GM19025 (cell line): ENCODE measurements around the gene EVL.
"Not testable (repeated sequence)": the region's sequence is repeated elsewhere in the genome, so short reads cannot be mapped to it uniquely, and the experiment has no call there.

ENCODE experiments used
- ATAC-seq: cut with Tn5 transposase; IDR thresholded peaks from one replicate; pipeline ENCODE4 v1.9.1; 2021; ENCODE audit warnings: mild to moderate bottlenecking, low read depth, moderate library complexity; ENCODE audit not compliant: unreplicated experiment

EVL gene

DNA sequence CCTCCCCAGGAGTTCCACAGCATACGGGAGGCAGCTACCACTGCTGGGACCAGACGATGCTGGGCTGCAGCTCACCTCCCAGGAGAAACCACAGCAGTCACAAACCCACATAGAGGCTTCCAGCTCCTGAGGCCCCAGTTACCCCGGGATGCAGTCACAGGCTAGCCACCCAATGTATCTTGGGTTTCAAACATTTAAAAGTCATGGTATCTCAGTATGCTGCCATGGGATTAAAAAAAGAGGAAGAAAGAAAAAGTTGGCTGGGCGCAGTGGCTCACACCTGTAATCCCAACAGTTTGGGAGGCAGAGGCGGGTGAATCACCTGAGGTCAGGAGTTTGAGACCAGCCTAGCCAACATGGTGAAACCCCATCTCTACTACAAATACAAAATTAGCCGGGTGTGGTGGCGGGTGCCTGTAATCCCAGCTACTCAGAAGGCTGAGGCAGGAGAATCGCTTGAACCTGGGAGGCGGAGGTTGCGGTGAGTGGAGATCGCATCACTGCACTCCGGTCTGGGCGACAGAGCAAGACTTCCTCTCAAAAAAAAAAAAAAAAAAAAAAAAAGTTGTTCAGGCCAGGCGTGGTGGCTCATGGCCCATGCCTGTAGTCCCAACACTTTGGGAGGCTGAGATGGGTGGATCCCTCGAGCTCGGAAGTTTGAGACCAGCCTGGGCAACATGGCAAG lies 92.5 kb downstream of the EVL start:
- not testable (repeated sequence) for ATAC-seq

DNA sequence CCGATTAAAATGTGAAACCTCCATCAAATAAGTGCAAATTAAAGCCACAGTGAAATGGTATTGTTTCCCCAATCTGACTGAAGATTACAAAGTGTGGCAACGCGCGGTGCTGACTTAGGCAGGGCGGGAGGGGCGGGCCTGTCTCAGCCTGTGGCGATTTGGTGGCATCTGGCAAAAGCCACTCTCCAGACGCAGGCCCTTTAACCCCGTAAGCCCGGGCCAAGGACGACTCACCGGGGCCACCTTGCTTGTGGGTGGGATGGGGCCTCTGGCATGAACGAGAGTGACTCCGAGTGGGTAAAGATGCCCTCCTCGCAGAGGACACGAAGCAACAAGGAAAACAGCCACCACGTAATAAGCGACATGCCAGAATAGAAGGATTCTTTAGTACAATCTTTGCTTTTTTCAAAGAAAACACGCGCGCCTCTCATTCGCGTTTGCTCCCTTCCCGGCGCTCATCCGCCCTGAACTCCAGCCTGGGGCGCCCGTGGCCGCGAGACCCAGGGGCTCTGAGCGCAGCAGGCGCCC lies 93.4 kb downstream of the EVL start:
- no peak for ATAC-seq

DNA sequence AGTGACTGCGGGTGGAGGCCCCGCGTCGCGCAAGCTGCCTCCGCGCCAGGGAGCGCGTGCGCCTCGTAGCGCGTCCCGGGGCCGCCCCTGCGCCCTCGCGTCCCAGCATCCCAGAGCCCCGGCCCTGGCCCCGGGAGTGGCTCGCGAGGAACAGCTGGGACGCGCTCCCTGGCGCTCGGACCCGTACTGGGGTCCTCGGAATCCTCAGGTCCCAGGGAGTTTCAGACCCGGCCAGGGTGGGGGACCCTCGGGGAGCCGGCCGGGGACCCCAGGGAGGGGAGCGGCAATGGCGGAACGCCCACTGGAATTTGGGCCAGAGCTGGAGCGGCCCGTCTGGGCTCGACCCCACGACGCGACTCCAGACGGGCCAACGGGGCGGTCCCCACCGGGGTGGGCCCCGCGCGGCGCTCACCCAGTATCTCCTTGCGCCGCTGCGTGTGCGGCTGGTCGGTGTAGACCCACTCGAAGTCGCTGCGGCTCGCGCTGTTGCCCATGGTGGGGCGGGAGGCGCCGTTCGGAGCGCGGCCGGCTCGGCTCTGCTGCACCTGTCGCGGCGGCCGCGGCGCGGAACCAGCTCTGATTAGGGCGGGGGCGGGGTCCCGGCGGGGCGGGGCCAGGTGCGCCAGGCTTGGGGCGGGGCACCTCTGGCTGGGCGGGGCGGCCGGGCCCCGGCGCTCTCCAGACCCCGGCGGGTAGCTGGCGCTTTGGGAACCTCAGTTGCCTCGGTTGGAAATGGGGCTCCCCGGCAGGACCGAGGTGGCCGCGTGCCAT lies 94.1 kb downstream of the EVL start, which contains the start of gene DEGS2:
Gene DEGS2 (minus strand): TSS at position 552 of the 771 bp plus-strand sequence. CDS start 58 bp downstream, at position 494.
- peak; percentile 54 for ATAC-seq

DNA sequence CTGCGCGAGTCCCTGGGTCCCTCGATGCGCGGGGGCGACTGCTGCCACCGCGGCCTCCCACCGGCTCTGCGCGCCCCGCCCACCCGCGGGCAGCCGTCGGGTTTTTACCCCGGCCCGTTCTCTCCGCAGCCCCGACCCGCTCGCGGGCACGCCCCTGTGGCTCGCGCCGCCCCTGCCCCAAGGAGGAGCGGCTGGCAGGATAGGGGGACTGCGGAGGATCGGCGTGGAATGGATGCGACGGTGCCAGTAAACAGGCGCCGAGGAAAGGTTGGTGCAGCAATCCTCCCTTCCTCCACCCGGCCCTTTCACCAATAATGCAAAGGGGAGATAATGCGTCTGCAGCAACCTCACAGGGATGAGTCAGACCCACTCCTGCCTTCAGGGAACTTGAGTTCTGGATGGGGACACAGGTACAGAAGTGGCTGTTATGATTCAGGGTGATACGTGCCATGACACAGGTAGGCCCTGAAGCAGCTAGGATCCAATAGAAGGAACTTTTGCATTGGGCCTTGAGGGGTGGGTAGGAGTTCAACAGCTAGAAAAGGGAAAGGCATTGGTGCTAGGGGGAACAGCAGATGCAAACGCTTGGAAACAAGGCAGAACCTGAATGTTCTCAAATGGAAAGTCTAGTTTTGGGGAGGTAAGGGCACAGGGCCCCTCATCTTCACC lies 94.8 kb downstream of the EVL start:
- peak; percentile 15 for ATAC-seq

DNA sequence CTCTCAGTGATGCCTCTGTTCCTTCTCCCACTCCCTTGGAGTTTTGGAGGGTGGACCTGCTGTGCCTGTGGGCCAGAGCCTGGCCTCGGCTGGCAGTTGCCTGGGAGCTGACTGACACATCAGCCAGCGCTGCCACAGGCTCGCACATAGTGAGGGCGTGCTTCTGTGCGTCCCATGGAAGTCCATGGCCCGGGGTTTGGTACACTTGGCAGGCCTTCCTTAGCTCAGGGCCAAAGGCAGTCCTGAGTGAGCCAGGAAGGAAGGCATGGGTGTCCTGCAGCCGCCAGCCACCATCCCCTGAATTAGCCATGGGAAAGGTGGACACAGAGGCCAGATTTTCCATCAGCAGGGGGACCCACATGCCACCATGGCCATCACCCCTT lies 95.3 kb downstream of the EVL start:
- no peak for ATAC-seq

DNA sequence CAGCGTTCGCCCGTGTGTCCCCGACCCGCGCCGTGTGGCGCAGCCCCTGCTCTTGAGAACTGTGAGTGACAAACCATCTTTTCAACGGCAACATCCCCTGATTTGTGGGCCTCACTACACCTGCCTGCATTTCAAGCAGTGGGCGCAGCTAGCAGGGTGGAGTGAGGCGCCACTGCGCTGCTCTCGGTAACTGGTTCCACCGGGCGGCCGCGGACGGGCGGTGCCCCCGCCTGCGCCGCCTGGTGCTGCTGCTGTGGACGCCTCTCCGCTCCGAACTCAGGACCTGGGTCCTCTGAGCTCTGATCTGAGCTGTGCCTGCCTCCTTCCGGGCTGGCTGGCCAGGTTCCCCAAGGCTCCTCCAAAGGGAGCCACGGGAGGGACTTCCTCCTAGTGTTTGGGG lies 100.2 kb downstream of the EVL start:
- ATAC-seq: no peak

DNA sequence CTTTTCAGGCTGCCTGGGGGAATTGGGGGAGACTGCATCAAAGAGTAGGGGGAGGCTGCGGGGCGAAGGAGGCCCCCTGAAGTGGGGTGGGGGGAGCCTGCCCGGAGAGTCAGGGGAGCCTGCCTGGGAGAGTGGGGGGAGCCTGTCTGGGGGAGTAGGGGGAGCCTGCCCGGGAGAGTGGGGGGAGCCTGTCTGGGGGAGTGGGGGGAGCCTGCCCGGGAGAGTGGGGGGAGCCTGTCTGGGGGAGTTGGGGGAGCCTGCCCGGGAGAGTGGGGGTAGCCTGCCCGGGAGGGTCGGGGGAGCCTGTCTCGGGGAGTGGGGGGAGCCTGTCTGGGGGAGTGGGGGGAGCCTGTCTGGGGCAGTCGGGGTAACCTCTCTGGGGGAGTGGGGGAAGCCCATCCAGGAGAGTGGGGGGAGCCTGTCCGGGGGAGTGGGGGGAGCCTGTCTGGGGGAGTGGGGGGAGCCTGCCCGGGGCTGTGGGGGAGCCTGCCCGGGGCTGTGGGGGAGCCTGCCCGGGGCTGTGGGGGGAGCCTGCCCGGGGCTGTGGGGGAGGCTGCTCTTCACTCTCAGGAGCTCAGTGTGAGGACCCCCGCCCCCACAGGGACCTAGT lies 100.7 kb downstream of the EVL start:
- ATAC-seq: no peak

DNA sequence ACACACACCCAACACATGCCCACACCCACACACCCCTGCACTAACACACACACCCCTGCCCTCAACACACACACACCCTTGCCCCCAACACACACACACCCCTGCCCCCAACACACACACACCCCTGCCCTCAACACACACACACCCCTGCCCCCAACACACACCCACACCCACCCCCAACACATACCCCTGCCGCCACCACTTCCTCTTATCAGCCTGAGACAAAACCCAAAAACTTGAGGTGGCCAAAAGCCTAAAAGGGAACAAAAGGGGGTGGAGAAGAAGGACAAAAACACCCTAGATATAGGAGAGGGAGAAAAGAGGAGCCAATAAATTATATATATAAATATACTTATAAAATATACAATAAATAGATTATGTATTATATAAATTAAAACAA lies 103.3 kb downstream of the EVL start:
- ATAC-seq: no peak

DNA sequence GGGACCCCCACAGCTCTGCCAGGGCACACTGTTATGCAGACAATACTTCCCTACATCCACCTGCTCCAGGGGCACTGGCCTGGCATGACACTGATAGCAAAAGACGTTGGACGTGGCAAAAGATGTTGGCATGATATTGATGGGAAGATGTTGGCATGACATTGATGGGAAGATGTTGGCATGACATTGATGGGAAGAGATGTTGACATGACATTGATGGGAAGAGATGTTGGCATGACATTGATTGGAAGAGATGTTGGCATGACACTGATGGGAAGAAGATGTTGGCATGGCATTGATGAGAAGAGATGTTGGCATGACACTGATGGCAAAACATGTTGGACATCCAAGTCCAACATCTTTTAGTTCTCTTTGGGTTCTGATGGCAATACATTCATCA lies 105.7 kb downstream of the EVL start:
- no peak for ATAC-seq

DNA sequence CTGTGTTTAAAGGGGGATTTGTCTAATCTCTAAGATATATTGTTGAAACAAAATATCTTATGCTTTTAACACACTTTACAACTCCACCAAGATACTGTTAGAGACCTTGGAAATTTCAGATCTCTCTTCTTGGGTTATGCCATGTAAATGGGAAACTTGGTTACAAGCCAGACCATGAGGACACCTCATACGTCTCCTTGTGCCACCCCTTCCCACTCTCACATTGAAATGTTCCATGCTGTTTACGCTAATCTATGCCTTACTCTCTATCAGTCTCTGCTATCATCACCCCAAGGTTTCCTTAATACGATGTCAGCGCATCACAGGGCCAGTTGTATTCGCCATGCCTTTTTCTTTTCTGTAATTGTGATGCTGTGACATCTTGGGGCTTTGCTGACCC lies 107.6 kb downstream of the EVL start:
- no peak for ATAC-seq

DNA sequence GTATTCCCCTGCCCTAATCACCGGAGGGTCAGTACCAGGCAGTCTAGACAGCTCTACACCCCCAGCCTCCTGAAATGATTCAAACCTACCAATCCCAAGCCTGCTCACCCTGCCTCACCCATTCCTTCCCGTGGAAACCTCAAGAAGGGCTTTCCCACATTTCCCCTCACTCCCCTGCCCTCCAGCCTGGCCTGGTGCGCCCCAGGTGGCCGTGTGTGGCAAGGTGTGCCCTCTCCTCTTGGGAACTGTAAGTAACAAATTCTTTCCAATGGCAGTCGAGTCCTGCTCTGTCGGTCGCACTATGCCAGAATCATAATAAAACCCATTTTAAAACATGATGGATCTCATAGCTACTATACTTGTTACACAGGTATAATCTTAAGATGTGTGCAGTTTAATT lies 108.1 kb downstream of the EVL start:
- ATAC-seq: no peak

DNA sequence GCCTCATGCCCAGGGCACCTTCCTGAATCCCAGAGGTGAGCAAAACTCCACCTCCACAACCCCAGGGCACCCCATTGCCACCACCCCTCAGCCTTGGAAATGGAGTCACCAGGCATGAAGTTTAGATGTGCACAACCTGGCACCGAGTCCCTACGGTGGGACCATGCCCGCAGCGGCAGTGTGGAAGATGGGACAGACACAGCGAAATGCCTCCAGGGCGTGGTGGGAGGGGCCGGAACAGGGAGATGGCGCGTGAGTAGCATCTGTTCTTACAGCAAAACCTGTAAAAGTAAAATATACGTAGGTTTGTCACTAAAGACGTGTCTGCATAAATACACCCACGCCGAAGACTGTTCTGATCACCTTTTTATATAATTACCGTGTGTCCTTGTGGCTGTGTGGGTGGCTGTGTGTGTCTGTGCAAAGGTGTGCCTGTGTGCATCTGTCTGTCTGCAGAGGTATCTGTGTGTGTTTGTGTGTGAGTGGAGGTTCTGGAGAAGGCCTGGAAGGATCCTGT lies 111.6 kb downstream of the EVL start:
- ATAC-seq: no peak

DNA sequence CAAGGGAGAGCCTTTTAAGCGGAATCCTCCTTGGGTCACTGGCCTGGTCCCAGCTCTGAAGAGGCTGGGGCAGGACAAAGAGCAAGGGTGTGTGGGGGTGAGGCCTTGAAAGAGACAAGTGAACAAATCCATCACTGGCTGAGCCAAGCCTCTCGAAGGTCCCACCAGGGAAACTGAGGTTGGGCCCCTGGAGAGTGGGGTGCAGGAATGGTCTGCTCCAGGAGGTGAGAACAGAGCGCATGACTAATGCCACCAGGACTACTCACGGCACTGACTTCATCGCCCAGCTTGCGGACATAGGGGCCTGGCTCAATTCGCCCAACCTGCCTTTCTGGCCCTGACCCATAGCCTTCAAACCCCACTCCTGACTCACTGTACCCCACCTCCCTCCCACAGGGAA lies 113.5 kb downstream of the EVL start:
- ATAC-seq: no peak

DNA sequence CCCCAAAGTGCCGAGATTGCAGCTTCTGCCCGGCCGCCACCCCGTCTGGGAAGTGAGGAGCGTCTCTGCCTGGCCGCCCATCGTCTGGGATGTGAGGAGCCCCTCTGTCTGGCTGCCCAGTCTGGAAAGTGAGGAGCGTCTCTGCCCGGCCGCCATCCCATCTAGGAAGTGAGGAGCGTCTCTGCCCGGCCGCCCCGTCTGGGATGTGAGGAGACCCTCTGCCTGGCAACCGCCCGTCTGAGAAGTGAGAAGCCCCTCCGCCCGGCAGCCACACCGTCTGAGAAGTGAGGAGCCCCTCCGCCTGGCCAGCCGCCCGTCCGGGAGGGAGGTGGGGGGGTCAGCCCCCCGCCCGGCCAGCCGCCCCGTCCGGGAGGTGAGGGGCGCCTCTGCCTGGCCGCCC lies 115.4 kb downstream of the EVL start:
- not testable (repeated sequence) for ATAC-seq

DNA sequence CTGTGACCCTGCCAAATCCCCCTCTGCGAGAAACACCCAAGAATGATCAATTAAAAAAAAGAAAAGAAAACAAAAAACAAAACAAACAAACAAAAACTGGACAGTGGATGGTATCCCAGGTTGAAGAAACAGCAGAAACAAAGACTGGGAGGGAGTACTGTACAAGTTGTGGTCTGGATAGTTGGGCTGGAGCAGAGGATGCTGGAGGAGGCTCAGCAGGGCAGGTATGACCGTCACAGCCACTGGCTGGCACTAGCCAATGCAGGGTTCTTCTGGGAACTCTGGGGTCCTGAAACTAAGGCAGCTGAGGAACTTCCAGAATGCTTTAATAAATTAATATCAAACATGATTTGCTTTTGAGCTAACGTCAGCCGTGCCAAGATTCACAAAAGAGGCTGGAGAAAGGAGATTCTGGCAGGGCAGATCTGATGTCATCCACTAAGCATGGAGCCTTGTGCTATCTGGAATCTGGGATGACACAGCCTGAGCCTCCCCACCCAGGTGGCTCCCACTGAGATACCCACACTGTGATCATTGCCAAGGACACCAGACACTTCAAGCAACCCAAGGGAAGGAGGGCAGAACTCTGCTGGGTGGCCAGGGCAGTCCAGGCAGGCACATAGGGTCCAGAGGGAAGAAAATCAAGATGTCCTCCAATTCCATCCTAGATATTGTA lies 116.8 kb downstream of the EVL start:
- ATAC-seq: not testable (repeated sequence)

DNA sequence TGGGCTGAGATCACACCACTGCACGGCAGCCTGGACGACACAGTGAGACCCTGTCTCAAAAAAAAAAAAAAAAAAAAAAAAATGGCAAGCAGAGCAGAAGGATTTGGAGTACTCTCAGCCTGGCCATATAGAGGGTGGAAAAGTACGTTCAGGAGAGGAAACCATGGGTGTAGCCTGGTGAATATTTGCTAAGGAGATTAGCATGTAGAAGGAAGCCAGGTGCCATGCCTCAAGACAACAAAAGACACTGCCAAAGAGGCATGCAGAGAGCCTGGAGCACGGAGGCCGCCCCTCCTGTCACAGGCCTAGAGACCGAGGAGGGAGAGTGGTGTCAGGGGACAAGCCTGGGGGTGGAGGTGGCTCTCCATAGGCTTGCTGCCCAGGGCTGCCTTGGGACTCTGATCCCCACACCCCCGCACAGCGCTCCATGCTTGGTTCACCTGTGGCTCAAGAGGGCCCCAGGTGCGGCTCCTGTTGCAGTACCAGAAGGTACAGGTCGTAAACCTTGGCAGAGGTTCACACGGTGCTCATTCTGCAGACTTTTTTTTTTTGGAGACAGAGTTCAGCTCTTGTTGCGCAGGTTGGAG lies 122.1 kb downstream of the EVL start:
- no peak for ATAC-seq

DNA sequence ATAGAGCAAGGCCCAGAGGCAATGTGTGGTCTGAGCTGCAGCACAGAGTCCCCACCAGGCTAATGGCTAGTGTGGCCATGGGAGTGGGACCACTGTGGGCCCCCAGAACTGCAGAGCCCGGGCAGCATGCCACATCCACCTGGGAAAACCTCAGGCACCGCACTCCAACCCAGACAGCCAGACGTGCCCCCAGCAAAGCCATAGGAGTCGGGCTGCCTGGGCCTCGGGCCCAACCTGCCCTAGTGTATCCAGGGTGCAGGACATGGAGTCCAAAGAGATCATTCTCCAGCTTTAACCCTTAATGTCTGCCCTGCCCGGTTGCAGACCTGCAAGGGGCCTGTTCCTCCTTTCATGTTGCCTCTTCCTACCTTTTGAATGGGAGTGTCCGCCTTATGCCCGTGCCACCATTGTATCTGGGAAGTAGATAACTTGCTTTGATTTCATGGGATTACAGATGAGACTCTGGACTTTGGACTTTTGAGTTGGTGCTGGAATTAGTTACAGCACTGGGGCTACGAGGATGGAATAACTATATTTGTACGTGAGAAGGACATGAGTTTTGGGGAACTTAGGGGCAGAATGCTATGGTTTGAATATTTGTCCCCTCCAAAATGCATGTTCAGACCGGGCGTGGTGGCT lies 123.3 kb downstream of the EVL start:
- ATAC-seq: no peak

DNA sequence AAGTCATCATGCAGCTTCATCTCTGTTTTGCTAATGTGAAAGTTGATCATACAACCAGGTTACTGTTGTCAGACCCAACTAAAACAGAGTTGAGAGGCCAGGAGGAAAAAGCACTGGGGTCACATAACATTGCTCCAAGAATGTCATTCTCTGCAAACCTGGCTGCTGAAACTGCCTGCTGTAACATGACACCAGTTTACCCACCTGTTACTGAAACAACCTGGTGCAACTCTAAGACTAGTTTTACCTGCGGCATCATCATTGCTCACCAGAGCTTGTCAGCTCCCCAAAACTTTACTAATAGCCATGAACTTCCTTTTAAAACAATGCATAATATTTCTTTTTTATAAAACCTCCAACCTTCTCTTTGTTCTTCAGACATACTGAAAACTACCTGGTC lies 124.9 kb downstream of the EVL start:
- ATAC-seq: no peak

DNA sequence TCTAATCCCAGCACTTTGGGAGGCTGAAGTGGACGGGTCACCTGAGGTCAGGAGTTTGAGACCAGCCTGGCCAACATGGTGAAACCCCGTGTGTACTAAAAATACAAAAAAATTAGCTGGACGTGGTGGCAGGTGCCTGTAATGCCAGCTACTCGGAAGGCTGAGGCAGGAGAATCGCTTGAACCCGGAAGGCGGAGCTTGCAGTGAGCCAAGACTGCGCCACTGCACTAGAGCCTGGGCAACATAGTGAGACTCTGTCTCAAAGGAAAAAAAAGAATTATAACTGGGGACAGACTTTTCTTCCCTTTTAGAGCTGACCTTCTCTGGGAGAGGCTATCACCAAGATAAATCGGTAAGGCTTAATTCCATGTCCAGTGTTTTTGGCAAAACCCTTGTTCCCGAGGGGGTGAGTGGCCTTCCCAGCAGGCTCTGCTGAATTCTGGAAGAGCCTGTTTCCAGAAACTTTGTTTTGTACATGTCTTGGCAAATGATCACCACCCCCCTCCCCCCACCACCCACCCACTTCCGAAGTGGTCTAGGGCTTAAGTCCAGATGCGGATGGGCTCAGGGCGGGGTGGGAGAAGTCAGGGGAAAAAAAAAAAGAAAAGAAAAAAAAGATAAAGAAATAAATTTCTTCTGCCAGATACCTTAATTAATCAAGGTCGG lies 126.5 kb downstream of the EVL start:
- ATAC-seq: no peak
